GM19238 (cell line): ENCODE data around the gene ARL4A.
"Not testable (repeated sequence)": the region's sequence is repeated elsewhere in the genome, so short reads cannot be mapped to it uniquely, and the experiment has no call there.

ENCODE experiments used
- DNase-seq: peaks from one replicate; pipeline ENCODE4 v3.0.0; 2011; ENCODE audit warnings: low spot score; ENCODE audit not compliant: insufficient read length

Gene ARL4A

DNA sequence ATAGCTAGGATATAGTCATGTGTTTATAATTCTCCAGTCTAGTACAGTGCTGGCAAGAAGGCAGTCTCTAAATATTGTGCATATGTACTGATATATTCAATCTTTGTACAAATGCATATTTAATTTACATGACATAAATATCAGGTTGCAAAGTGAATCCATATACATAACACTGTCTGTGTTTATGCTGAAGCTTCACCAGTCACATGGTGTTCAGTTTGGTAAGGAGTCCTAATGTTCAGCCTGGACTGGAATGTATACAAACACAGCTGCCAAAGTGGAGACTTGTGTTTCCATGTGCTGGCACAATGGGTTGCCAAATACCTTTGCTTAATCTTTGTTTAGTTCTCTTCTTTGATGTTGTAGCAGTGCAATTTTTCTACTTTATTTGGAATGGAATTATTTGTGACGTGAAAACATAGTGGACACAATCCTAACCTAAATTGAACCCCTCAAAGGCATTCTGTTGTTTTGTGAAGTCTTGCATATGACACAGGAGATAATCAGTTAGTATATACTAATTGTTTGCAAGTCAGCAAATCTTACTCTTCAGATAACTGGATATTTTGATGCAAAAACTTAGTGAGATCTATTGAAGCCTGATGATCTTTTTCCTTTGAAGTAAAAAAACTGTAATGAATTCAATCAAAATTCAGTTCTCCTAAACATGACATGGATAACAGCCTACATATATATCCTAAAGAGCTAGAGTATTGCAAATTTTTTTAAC lies 17.3 kb upstream of the ARL4A start:
- no peak for DNase-seq

- no peak for DNase-seq
Measured at GRCh38 chr7:12670743-12671520, 16.5 kb upstream of the ARL4A start.

DNA sequence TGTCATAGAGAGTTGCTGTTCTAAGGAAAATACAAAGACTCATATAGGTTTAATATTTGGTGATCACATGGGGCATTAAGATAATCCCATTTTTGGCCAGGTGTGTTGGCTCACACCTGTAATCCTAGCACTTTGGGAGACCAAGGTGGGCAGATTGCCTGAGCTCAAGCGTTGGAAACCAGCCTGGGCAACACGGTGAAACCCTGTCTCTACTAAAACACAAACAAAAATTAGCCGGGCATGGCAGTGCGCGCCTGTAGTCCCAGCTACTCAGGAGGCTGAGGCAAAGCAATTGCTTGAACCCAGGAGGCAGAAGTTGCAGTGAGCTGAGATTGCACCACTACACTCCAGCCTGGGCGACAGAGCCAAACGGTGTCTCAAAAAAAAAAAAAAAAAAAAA lies 14.0 kb upstream of the ARL4A start:
- not testable (repeated sequence) for DNase-seq

- no peak for DNase-seq
Measured at GRCh38 chr7:12674053-12674452, 13.4 kb upstream of the ARL4A start.

DNA sequence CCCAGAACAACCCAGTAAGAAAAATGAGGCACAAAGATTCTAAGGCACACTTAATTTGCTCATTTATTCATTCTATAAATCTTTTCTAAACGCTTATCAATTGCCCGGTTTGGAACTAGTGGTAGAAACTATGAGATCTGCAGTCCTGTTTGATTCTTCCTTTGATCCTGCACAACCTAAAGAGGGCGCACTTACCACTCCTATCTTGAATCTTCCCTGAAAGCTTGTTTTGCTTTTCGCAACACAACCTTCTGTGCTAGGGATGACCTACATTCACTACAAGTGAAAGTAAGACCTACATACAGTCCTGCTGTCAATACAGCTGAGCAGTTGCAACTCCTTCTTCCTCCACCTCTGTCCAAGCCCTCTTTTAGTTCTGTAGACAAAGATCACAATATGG lies 12.6 kb upstream of the ARL4A start:
- DNase-seq: no peak

GRCh38 chr7:12683678-12684585 lies 3.5 kb upstream of the ARL4A start:
- DNase-seq: no peak

GRCh38 chr7:12684733-12685132 lies 2.7 kb upstream of the ARL4A start:
- no peak for DNase-seq

DNA sequence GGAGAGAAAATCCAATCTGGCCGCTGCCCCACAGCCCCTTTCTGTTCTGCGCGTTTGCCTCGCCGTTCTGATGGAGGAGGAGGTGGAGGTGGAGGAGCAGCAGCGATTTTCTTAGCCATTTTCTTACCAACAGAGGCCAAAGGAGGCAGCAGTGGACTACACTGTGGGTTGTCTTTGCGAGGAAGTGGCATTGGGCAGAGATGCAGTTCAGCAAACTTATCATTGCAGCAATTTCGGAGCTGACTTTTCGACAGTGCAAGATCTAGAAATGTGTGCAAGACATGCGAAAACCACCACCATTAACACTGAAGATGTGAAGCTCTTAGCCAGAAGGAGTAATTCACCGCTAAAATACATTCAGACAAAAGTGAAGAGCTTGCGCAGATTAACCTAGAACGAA lies 1.9 kb upstream of the ARL4A start:
- no peak for DNase-seq

GRCh38 chr7:12686234-12686890 lies 1.1 kb upstream of the ARL4A start:
- peak; percentile 66 for DNase-seq

- no peak for DNase-seq
Measured at GRCh38 chr7:12687718-12688171, 312 bp downstream of the ARL4A start.

- DNase-seq: not testable (repeated sequence)
Measured at GRCh38 chr7:12688485-12689170, 1.2 kb downstream of the ARL4A start.

DNA sequence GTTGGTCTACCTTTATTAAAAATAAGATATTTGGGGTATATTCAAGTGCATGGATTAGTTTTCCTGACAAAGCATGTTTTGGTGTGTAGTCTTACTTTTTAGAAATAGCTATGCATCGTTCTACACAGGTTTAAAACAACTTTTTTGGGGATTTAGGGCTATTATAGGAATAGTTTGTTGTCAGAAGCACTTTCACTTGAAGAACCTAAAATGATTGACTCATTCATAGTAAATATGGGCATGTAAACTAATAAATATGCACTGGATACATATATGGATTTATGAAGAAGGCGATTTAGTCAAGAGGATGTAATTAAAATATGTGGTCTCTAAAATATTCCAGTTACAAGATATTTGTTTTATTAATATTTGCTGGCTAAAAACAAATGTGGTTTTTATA lies 2.0 kb downstream of the ARL4A start:
- no peak for DNase-seq

DNA sequence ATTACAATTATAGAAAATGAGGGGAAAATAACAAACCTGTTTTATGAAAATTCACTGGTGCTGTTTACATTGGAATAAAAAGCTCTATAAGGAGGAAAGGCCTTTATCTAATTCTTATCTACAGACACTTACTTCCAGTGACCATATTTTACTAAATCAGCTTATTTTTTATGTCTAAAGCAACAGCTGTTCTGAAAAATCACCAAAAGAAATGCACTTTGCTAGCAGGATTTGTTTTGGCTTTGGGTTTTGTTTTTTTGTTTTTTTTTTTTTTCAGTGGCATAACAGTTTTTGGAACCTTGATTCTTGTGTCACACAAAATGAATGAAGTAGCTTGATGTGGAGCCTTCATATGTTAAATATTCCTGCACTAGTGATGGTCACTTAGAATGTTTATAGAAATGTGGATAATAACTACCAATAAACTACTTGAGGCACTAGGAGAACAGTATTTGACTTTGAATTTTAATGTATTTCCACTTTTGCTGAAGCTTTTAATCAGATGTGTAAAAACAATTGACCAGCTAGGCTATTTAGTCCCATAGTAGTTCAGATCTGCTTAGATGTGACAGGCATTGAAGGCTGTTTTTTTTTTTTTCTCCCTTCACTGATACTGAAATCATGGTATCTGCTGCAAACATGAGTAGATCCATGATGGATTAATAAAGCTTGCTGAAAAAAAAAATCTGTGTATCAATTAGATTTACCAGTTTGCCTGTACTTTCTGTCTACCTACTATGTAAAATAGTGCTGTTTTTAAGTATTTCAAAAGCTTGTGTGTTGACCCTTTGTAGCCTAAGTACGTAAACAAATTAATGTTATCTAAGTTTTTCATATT lies 2.8 kb downstream of the ARL4A start:
- no peak for DNase-seq

DNA sequence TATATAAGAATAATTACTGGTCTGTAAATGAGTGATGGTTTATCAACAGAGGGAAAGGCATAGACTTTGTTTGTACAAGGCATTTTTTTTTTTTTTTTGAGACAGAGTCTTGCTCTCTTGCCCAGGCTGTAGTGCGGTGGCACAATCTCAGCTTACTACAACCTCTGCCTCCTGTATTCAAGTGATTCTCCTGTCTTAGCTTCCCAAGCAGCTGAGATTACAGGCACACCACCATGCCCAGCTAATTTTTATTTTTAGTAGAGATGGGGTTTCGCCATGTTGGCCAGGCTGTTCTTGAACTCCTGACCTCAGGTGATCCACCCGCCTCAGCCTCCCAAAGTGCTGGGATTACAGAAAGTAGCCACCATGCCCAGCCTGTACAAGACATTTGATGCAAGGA lies 4.0 kb downstream of the ARL4A start:
- not testable (repeated sequence) for DNase-seq

DNA sequence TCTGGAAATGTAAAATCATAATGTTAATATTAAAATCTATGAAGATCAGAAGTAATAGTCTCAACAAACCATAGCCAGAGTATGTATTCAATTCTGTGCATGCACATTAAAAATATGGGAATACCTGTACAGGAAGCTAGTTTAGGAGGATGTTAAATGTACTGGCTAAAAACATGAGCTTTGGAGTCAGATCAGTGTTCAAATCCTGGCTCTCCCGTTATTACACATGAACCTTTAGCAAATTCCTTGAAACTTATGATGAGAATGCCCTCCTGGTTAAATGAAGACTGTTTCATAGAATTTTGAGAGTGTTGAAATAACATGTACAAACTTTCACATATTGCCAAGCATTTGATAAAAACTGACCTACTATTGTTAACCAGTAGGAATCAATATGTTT lies 4.6 kb downstream of the ARL4A start:
- DNase-seq: no peak

GRCh38 chr7:12692479-12693259 lies 5.2 kb downstream of the ARL4A start:
- no peak for DNase-seq

DNA sequence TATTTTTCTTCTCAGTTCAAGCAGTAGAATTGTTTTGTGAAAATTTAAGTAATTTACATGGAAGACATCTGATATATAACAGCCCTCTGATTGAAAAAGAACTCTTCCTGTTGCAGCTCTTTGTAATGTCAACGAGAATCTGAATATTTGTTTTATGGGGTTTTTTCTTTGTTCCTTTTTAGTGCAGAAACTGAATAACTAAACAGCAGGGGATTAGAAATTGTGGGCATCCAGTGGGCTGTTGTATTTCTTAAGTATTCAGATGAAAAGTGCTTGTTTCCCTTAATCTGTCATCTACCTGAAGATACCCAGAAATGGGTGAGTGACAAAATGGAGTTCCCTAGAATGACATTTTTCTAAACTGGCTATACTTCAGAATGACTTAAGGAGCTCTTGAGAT lies 7.4 kb downstream of the ARL4A start:
- DNase-seq: no peak

- no peak for DNase-seq
Measured at GRCh38 chr7:12695965-12696364, 8.5 kb downstream of the ARL4A start.

GRCh38 chr7:12699299-12699698 lies 11.9 kb downstream of the ARL4A start:
- DNase-seq: no peak
